Osteoblast (primary cell): ENCODE data around the gene PBX1. TPM values are rescaled to one million over a fixed set of nuclear protein-coding genes. Genes with fewer than 3 reads are reported as not detected.

ENCODE experiments used
- DNase-seq: peaks from one replicate; pipeline ENCODE4 v3.0.0; 2011; ENCODE audit warnings: low spot score, mixed read lengths; ENCODE audit not compliant: insufficient read length; ENCODE audit errors: missing footprints
- H2AFZ ChIP-seq: 2 replicates; pipeline ENCODE4 v1.6.0; 2011; ENCODE audit warnings: mild to moderate bottlenecking, low read length
- H3K27ac ChIP-seq: 2 replicates; pipeline ENCODE4 v1.5.1; 2011; ENCODE audit warnings: mild to moderate bottlenecking, low read depth, low read length, moderate library complexity
- H3K27me3 ChIP-seq: 2 replicates; pipeline ENCODE4 v1.6.0; 2012; ENCODE audit warnings: mild to moderate bottlenecking, control low read depth, inconsistent platforms, low read length, moderate library complexity; ENCODE audit not compliant: insufficient read depth
- H3K36me3 ChIP-seq: 2 replicates; pipeline ENCODE4 v1.5.1; 2011; ENCODE audit warnings: mild to moderate bottlenecking, low read length, control low read depth, moderate library complexity; ENCODE audit not compliant: insufficient read depth
- H3K4me1 ChIP-seq: 2 replicates; pipeline ENCODE4 v1.5.1; 2011; ENCODE audit warnings: mild to moderate bottlenecking, low read length, control low read depth, moderate library complexity; ENCODE audit not compliant: insufficient read depth
- H3K4me2 ChIP-seq: 2 replicates; pipeline ENCODE4 v1.6.0; 2011; ENCODE audit warnings: mild to moderate bottlenecking, low read length; ENCODE audit not compliant: insufficient read depth
- H3K4me3 ChIP-seq: fragments of 200-600 bp; sonication (generic); 3 replicates; pipeline ENCODE4 v1.5.1; 2012; ENCODE audit warnings: mild to moderate bottlenecking, low read length, inconsistent platforms; ENCODE audit not compliant: insufficient read depth
- H3K79me2 ChIP-seq: 2 replicates; pipeline ENCODE4 v1.6.0; 2012; ENCODE audit warnings: mild to moderate bottlenecking, low read length, control low read depth, inconsistent platforms; ENCODE audit not compliant: insufficient read depth
- H3K9me3 ChIP-seq: 2 replicates; pipeline ENCODE4 v1.5.1; 2011; ENCODE audit warnings: low read depth, low read length, control low read depth
- H4K20me1 ChIP-seq: 2 replicates; pipeline ENCODE4 v1.6.0; 2012; ENCODE audit warnings: mild to moderate bottlenecking, low read length, control low read depth; ENCODE audit not compliant: insufficient read depth
- total RNA-seq: library from RNA; depleted of rRNA; stranded (reverse); fragments of >200 nt; gene quantifications from 2 replicates; pipeline ENCODE4 v1.2.3, GENCODE V29; 2012
- TF ChIP-seq, protein P1 (sequence below): IDR thresholded peaks from 2 replicates; pipeline ENCODE4 v1.5.1; 2011; ENCODE audit warnings: mild to moderate bottlenecking, low read depth, low read length, moderate library complexity; ENCODE audit errors: extremely low read depth

PBX1 gene
- total RNA-seq, 1 donor: 10.1 TPM

- H4K20me1 ChIP-seq: no peaks in the 10 kb centered on the region
- H2AFZ ChIP-seq: no peak overlapping the region
- H3K36me3 ChIP-seq: no peaks in the 10 kb centered on the region
- peak; percentile 41 for DNase-seq
- H3K27ac ChIP-seq: peak overlapping the region; percentile 96
- TF ChIP-seq, protein P1, sequence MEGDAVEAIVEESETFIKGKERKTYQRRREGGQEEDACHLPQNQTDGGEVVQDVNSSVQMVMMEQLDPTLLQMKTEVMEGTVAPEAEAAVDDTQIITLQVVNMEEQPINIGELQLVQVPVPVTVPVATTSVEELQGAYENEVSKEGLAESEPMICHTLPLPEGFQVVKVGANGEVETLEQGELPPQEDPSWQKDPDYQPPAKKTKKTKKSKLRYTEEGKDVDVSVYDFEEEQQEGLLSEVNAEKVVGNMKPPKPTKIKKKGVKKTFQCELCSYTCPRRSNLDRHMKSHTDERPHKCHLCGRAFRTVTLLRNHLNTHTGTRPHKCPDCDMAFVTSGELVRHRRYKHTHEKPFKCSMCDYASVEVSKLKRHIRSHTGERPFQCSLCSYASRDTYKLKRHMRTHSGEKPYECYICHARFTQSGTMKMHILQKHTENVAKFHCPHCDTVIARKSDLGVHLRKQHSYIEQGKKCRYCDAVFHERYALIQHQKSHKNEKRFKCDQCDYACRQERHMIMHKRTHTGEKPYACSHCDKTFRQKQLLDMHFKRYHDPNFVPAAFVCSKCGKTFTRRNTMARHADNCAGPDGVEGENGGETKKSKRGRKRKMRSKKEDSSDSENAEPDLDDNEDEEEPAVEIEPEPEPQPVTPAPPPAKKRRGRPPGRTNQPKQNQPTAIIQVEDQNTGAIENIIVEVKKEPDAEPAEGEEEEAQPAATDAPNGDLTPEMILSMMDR: no peak
- H3K4me3 ChIP-seq: no peak overlapping the region
- peak overlapping the region; percentile 50 for H3K4me2 ChIP-seq
- no peaks in the 10 kb centered on the region for H3K27me3 ChIP-seq
- no peaks in the 10 kb centered on the region for H3K79me2 ChIP-seq
- H3K9me3 ChIP-seq: no peaks in the 10 kb centered on the region
- H3K4me1 ChIP-seq: peaks cover 67% of the 10 kb centered on the region
These were observed 208.9 kb downstream of the PBX1 start for GRCh38 chr1:164767752-164768402.

DNA sequence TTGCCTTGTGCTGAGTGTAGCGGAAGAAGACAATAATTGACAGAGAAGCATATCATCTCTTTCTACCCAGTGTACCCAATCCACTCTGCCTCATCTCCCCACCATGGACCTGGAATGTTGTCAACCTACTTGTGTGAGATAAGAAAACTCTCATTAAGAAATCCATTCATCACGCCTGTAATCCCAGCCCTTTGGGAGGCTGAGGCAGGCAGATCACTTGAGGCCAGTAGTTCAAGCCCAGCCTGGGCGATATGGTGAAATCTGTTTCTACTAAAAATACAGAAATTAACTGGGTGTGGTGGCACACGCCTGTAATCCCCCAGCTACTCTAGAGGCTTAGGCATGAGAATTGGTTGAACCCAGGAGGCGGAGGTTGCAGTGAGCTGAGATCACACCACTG lies 209.6 kb downstream of the PBX1 start:
- Histone ChIP-seq H2AFZ (no peak overlapping the region), H3K4me2 (no peak overlapping the region), H3K79me2 (no peaks in the 10 kb centered on the region), H3K27me3 (no peaks in the 10 kb centered on the region), H3K4me3 (no peak overlapping the region), H3K27ac (peak overlapping the region; percentile 96), H3K36me3 (no peaks in the 10 kb centered on the region), H3K4me1 (peaks cover 70% of the 10 kb centered on the region), H4K20me1 (no peaks in the 10 kb centered on the region), H3K9me3 (no peaks in the 10 kb centered on the region)
- TF ChIP-seq, protein P1: no peak
- DNase-seq: no peak

GRCh38 chr1:164769486-164770130 lies 210.6 kb downstream of the PBX1 start:
- Histone ChIP-seq H3K27ac (no peak overlapping the region), H3K9me3 (no peaks in the 10 kb centered on the region), H3K36me3 (no peaks in the 10 kb centered on the region), H3K4me1 (peaks cover 62% of the 10 kb centered on the region), H4K20me1 (no peaks in the 10 kb centered on the region), H3K4me2 (no peak overlapping the region), H3K79me2 (no peaks in the 10 kb centered on the region), H3K27me3 (no peaks in the 10 kb centered on the region), H2AFZ (no peak overlapping the region), H3K4me3 (no peak overlapping the region)
- DNase-seq: no peak
- TF ChIP-seq, protein P1: no peak

DNA sequence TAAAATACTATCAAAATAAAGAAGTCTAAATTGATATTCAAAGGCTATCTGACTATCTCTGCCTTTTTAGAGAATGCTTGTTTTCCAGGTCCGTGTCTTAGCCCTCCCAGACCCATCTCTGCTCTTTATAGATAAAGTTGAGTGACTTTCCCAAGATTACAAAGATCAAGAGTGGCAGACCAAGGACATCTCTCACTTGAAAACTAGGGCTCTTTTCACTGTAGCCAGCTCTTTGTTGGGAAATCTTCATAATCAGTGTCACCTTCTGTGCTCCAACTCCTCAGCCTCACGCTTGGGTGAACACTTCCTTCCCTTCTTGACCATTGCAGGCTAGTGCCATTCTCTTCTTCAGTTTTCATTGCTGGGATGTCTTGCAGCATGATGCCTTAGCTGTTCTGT lies 211.1 kb downstream of the PBX1 start:
- no peak overlapping the region for H3K4me3 ChIP-seq
- H3K36me3 ChIP-seq: no peaks in the 10 kb centered on the region
- H3K4me1 ChIP-seq: peaks cover 56% of the 10 kb centered on the region
- no peak overlapping the region for H3K27ac ChIP-seq
- no peaks in the 10 kb centered on the region for H4K20me1 ChIP-seq
- H3K79me2 ChIP-seq: no peaks in the 10 kb centered on the region
- no peak for DNase-seq
- H2AFZ ChIP-seq: no peak overlapping the region
- no peaks in the 10 kb centered on the region for H3K27me3 ChIP-seq
- H3K4me2 ChIP-seq: no peak overlapping the region
- H3K9me3 ChIP-seq: no peaks in the 10 kb centered on the region
- TF ChIP-seq, protein P1: no peak
